ENCODE data around the gene CCDC148. TPM values are rescaled to one million over a fixed set of nuclear protein-coding genes. Genes with fewer than 3 reads are reported as not detected.

The CCDC148 gene
- total RNA-seq, 4 donors from 2014 or later, result 0.78 to 1.6 (median 1.1) TPM

DNA sequence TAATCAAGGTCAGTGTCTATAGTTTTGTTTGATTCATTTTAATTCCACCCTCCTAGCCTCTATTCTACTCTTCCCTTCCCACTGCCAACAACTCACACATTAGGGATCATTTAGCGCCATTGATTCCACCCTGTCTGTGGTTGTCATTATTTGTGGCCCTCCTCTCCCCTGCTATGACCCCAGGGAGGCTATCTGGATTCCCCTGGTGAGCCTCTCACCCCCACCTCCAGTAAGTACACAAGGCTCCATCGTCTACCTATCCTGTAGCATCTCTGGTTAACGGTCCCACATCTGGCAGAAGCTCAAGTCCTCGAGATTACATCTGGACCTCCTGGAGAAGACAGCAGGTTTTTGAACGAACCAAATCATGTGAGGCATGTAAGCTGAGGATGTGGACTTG is 327.5 kb downstream of the CCDC148 start:
- no peak overlapping the region for H3K4me3 ChIP-seq
- no peaks in the 10 kb centered on the region for H3K27me3 ChIP-seq
- H3K4me1 ChIP-seq, result no peaks in the 10 kb centered on the region
- TF ChIP-seq CTCF (IDR thresholded peaks at IDR 0.05) (no peak), EP300 (IDR thresholded peaks at IDR 0.05) (no peak), POLR2AphosphoS5 (IDR thresholded peaks at IDR 0.05) (no peak), POLR2A (IDR thresholded peaks at IDR 0.05) (no peak)
- H3K27ac ChIP-seq, result no peak overlapping the region
- no peak for ATAC-seq
- H3K9me3 ChIP-seq, result no peaks in the 10 kb centered on the region
- H3K36me3 ChIP-seq, result no peaks in the 10 kb centered on the region
- WGBS, 2 donors (ENCODE audit: low coverage in 1 of 2), result 68 to 97% methylated on average over 5 of the region's 5 CpGs

DNA sequence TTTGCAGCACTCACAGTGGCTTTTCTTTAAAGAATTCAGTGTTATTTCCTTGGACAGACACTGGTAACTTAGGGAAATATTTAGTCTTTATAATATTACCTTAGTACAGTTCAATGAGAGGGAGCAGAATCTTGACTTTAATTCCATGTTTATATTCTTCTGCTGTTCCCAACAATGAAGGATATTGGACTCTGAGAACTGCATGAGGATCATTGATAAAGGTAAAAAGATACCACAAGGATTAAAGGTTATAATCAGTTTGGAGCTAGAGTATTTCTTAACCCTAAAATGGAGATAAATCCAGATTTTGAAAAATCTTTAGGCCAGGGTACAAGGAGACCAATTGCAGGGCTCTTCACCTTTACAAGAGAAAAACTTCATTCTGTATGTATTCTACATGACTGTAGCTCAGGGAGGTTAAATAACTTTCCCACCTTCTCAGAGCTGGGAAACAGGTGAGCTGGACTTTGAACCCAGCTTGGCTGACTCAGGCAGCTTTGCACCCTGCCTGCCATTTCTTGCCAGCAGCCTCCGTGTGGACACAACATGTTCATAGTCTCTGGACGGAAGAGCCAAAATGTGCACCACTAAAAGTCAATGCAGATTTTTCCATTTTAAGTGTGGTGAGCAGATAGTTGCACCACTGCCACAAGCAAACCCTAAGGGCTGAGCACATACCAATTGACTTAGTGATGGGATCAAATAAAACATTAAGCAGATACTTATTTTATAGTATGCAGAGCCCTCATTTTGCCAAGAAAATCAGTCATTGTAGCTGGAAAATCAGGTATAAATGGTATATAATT is 328.2 kb downstream of the CCDC148 start:
- Histone ChIP-seq H3K27me3 (no peaks in the 10 kb centered on the region), H3K4me1 (no peaks in the 10 kb centered on the region), H3K36me3 (no peaks in the 10 kb centered on the region), H3K4me3 (no peak overlapping the region), H3K9me3 (no peaks in the 10 kb centered on the region), H3K27ac (no peak overlapping the region)
- TF ChIP-seq EP300 (IDR thresholded peaks at IDR 0.05), result no peak
- no peak for ATAC-seq
- WGBS, 2 donors (ENCODE audit: low coverage in 1 of 2), result 67 to 100% methylated on average over 1 of the region's 2 CpGs

DNA sequence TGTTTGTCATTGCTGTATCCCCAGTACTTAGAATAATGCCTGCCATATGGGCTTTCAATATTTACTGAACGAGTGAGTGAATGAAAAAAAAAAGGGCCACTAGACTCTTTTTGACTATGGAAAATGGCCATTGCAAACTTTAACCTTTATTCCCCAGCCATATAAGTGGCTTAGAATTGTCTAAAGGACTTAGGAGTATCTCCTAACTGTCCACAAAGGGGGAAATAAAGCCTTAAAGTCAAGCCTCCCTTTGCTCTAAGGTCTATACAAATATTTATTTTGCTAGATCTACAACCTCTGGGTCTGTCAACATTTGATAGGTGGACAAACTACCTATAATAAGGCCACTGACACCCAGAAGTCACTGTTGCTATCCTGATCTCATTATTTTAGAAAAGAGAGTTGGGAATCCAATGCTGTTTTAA is 329.2 kb downstream of the CCDC148 start:
- TF ChIP-seq EP300 (IDR thresholded peaks at IDR 0.05), result no peak
- no peak for TF ChIP-seq CTCF (IDR thresholded peaks at IDR 0.05)
- no peak for TF ChIP-seq POLR2AphosphoS5 (IDR thresholded peaks at IDR 0.05)
- no peak for TF ChIP-seq POLR2A (IDR thresholded peaks at IDR 0.05)
- Histone ChIP-seq H3K4me3 (no peak overlapping the region), H3K4me1 (no peaks in the 10 kb centered on the region), H3K27me3 (no peaks in the 10 kb centered on the region), H3K9me3 (no peaks in the 10 kb centered on the region), H3K36me3 (no peaks in the 10 kb centered on the region), H3K27ac (no peak overlapping the region)
- ATAC-seq, result no peak
- 64 to 83% methylated on average over 1 of the region's 1 CpG for WGBS, 2 donors (ENCODE audit: low coverage in 1 of 2)

- Histone ChIP-seq H3K4me3 (no peak overlapping the region), H3K9me3 (no peaks in the 10 kb centered on the region), H3K4me1 (no peaks in the 10 kb centered on the region), H3K36me3 (no peaks in the 10 kb centered on the region), H3K27me3 (no peaks in the 10 kb centered on the region), H3K27ac (no peak overlapping the region)
- no peak for ATAC-seq
- TF ChIP-seq POLR2AphosphoS5 (IDR thresholded peaks at IDR 0.05) (no peak), POLR2A (IDR thresholded peaks at IDR 0.05) (no peak), CTCF (IDR thresholded peaks at IDR 0.05) (no peak), EP300 (IDR thresholded peaks at IDR 0.05) (no peak)
- 53 to 63% methylated on average over 3 to 5 of the region's 5 CpGs for WGBS, 2 donors (ENCODE audit: low coverage in 1 of 2)
Observed at GRCh38 chr2:158125756-158126498, 330.6 kb downstream of the CCDC148 start.

GRCh38 chr2:158124896-158125295 is 331.7 kb downstream of the CCDC148 start:
- no peak overlapping the region for H3K4me3 ChIP-seq
- no peaks in the 10 kb centered on the region for H3K9me3 ChIP-seq
- H3K27ac ChIP-seq, result no peak overlapping the region
- TF ChIP-seq POLR2A (IDR thresholded peaks at IDR 0.05) (no peak), POLR2AphosphoS5 (IDR thresholded peaks at IDR 0.05) (no peak), CTCF (IDR thresholded peaks at IDR 0.05) (no peak), EP300 (IDR thresholded peaks at IDR 0.05) (no peak)
- no peaks in the 10 kb centered on the region for H3K36me3 ChIP-seq
- 60 to 72% methylated on average over 2 of the region's 2 CpGs for WGBS, 2 donors (ENCODE audit: low coverage in 1 of 2)
- H3K4me1 ChIP-seq, result no peaks in the 10 kb centered on the region
- no peak for ATAC-seq
- no peaks in the 10 kb centered on the region for H3K27me3 ChIP-seq

Small RNA genes within 50 kb of the gene (small RNA-seq; reads per million reads assigned to genes)
- 0 reads per million in 4 donors for gene RN7SL393P

Other genes with a start within 250 kb of the CCDC148 start
- 100 to 1,000 TPM in 2 of 4 donors, 10 to 100 TPM in 2; 58.2 to 115 (median 89.9) TPM for gene PKP4, start 199 bp upstream of the CCDC148 start, total RNA-seq